Mesendoderm (in vitro differentiated cells): ENCODE results near the gene TIAM1.

ENCODE experiments used
- DNase-seq: peaks from one replicate; pipeline ENCODE4 v3.0.0; 2013
- H2AK5ac ChIP-seq: 2 replicates; pipeline ENCODE4 v1.6.1; 2013; ENCODE audit warnings: low read length, inconsistent platforms
- H2BK120ac ChIP-seq: 2 replicates; pipeline ENCODE4 v1.6.1; 2013; ENCODE audit warnings: low read depth, mild to moderate bottlenecking, low read length, moderate library complexity, mixed read lengths
- H2BK15ac ChIP-seq: replicated peaks from 2 replicates; pipeline ENCODE4 v1.6.1; 2013; ENCODE audit warnings: low read depth, mild to moderate bottlenecking, moderate library complexity
- H2BK5ac ChIP-seq: 2 replicates; pipeline ENCODE4 v1.6.1; 2013; ENCODE audit warnings: low read length, inconsistent platforms
- H3K18ac ChIP-seq: 2 replicates; pipeline ENCODE4 v1.6.1; 2013; ENCODE audit warnings: mild to moderate bottlenecking, low read length, mixed read lengths
- H3K23ac ChIP-seq: one replicate; pipeline ENCODE4 v1.6.1; 2013; ENCODE audit warnings: low read length
- H3K27ac ChIP-seq: 2 replicates; pipeline ENCODE4 v1.5.1; 2013; ENCODE audit warnings: low read depth, mild to moderate bottlenecking, inconsistent platforms, low read length, moderate library complexity
- H3K27me3 ChIP-seq: 2 replicates; pipeline ENCODE4 v1.6.1; 2013; ENCODE audit warnings: low read length, control low read depth, mild to moderate bottlenecking, inconsistent platforms; ENCODE audit not compliant: insufficient read depth, poor library complexity
- H3K36me3 ChIP-seq: 2 replicates; pipeline ENCODE4 v1.6.1; 2013; ENCODE audit warnings: low read length, inconsistent platforms; ENCODE audit not compliant: control insufficient read depth, insufficient read depth
- H3K4ac ChIP-seq: one replicate; pipeline ENCODE4 v1.6.1; 2013; ENCODE audit warnings: low read depth, mild to moderate bottlenecking, low read length, moderate library complexity
- H3K4me1 ChIP-seq: 2 replicates; pipeline ENCODE4 v1.6.1; 2013; ENCODE audit warnings: low read depth, low read length, inconsistent platforms; ENCODE audit not compliant: control insufficient read depth
- H3K4me2 ChIP-seq: 2 replicates; pipeline ENCODE4 v1.6.1; 2013; ENCODE audit warnings: low read length
- H3K4me3 ChIP-seq: 2 replicates; pipeline ENCODE4 v1.5.1; 2013; ENCODE audit warnings: mild to moderate bottlenecking, low read length
- H3K56ac ChIP-seq: one replicate; pipeline ENCODE4 v1.6.1; 2013; ENCODE audit warnings: low read length
- H3K79me1 ChIP-seq: 2 replicates; pipeline ENCODE4 v1.6.1; 2013; ENCODE audit warnings: low read length, inconsistent platforms
- H3K79me2 ChIP-seq: 2 replicates; pipeline ENCODE4 v1.6.1; 2013; ENCODE audit warnings: mild to moderate bottlenecking, low read length; ENCODE audit not compliant: control insufficient read depth, insufficient read depth
- H3K9ac ChIP-seq: 2 replicates; pipeline ENCODE4 v1.6.1; 2013; ENCODE audit warnings: low read length, inconsistent platforms
- H4K5ac ChIP-seq: one replicate; pipeline ENCODE4 v1.6.1; 2013; ENCODE audit warnings: low read length
- H4K8ac ChIP-seq: one replicate; pipeline ENCODE4 v1.6.1; 2013; ENCODE audit warnings: low read depth, mild to moderate bottlenecking, control low read depth, low read length, moderate library complexity
- WGBS: extraction: QIAGEN DNeasy Blood & Tissue Kit; methylation state at CpG from one replicate; pipeline ENCODE4 v1.1.7; 2013; ENCODE audit warnings: low lambda C conversion rate, missing lambda C conversion rate; ENCODE audit not compliant: insufficient coverage; ENCODE audit errors: extremely low coverage; 5-methylcytosine and 5-hydroxymethylcytosine counted together

Gene TIAM1

DNA sequence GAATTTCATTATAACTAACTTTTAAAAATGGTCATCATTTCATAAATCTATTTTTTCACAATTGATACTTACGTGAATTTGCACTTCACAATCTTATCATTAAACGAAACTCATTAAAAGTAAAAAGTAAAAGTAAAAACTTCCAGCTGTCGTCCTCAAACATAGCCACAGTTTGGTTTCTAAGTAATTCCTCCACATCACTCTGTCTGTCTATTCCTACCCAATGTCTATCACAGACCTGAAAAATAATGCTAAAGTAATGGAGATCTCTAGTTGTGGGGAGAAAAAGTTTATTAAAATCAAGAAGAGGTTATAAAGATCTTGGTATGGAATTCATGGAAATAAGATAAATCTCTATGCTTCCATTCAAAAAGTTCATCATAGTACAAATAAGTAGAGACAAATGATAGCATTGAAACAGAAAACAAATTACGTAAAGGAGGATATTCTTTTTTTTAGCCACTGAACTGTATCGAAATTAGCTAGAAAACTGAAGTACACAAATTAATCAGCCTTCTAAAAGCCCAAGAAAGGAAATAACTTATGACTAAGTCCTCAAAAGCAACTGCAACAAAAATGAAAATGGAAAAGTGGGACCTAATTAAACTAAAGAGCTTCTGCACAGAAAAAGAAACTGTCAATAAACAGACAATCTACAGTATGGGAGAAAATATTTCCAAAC lies 148.6 kb downstream of the TIAM1 start:
- H4K8ac ChIP-seq = no peak overlapping the region
- H3K27me3 ChIP-seq = no peaks in the 10 kb centered on the region
- WGBS = 100% methylated on average over 2 of the region's 5 CpGs
- no peak overlapping the region for H2AK5ac ChIP-seq
- no peak for DNase-seq
- H3K4me3 ChIP-seq = no peak overlapping the region
- H3K56ac ChIP-seq = no peak overlapping the region
- no peak overlapping the region for H3K27ac ChIP-seq
- no peak overlapping the region for H2BK5ac ChIP-seq
- no peak overlapping the region for H4K5ac ChIP-seq
- no peak overlapping the region for H3K23ac ChIP-seq
- no peak overlapping the region for H3K18ac ChIP-seq
- no peak overlapping the region for H3K4me2 ChIP-seq
- no peaks in the 10 kb centered on the region for H3K4me1 ChIP-seq
- H3K4ac ChIP-seq = no peak overlapping the region
- H3K79me1 ChIP-seq = no peaks in the 10 kb centered on the region
- H3K79me2 ChIP-seq = no peaks in the 10 kb centered on the region
- H3K9ac ChIP-seq = no peak overlapping the region
- no peaks in the 10 kb centered on the region for H3K36me3 ChIP-seq
- no peak overlapping the region for H2BK15ac ChIP-seq
- H2BK120ac ChIP-seq = no peak overlapping the region

DNA sequence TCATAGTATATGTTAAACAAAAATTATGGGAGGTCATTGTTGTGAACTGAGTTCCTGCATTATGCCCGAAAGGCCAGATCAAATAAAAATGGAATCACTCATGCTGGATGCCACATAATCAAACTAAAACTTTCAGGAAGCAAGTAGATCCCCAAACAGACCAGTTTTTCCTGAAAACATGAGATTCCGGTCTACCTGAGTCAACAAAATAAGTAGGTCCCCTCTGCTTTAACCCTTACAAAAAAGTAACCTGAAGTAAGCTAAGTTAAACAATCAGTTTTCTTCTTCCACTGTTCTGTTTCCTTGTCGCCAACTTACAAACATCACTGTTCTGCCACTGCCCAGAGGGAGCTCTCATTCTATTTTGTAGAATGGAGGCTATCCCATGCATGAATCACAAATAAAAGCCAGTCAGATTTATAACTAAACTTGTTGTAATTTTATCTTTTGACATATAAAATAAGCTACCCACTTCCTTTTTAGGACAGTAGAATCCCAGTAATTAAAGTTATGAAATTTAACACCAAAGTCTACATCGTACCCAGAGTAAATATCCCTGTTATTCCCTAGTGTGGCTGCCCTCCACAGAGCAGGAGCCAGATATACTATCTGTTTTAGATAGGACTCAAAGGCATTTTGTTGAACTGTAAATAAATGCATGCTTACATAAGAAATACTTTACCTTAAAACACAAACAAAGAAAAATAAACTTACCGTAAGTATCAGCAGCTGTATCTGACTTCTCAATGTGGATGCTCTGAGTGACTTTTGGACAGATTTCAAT lies 149.4 kb downstream of the TIAM1 start:
- no peak overlapping the region for H3K4me3 ChIP-seq
- H3K27ac ChIP-seq = no peak overlapping the region
- no peak overlapping the region for H3K9ac ChIP-seq
- no peak overlapping the region for H3K4me2 ChIP-seq
- no peak overlapping the region for H2BK120ac ChIP-seq
- no peak for DNase-seq
- H2AK5ac ChIP-seq = no peak overlapping the region
- no peak overlapping the region for H2BK5ac ChIP-seq
- no peak overlapping the region for H3K18ac ChIP-seq
- H3K23ac ChIP-seq = no peak overlapping the region
- no peaks in the 10 kb centered on the region for H3K27me3 ChIP-seq
- H3K56ac ChIP-seq = no peak overlapping the region
- no peaks in the 10 kb centered on the region for H3K4me1 ChIP-seq
- H2BK15ac ChIP-seq = no peak overlapping the region
- H3K79me2 ChIP-seq = no peaks in the 10 kb centered on the region
- no CpG with 5 or more reads among the region's 5 CpGs for WGBS
- H3K79me1 ChIP-seq = no peaks in the 10 kb centered on the region
- H3K4ac ChIP-seq = no peak overlapping the region
- H3K36me3 ChIP-seq = no peaks in the 10 kb centered on the region
- no peak overlapping the region for H4K8ac ChIP-seq
- H4K5ac ChIP-seq = no peak overlapping the region

DNA sequence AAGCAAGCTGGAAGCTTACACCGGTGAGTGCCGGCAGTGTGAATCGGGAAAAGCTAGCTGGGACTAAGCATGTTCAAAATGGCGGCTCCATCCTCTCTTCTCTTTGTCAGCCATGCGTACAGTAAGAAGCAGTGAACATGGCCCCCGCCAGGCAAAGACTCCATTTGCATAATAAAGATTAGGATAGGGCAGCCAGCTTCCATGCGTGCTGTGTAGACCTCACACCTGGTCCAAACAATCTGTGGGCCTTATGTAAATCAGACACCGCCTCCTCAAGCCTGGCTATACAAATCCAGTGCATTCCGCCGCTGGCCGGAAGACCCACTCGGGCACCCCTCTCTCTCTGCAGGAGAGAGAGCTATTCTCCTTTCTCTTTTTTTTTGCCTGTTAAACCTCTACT lies 150.3 kb downstream of the TIAM1 start:
- Histone ChIP-seq H2BK5ac (no peak overlapping the region), H2BK120ac (no peak overlapping the region), H4K8ac (no peak overlapping the region), H2BK15ac (no peak overlapping the region), H3K4ac (no peak overlapping the region), H3K4me1 (no peaks in the 10 kb centered on the region), H3K79me1 (no peaks in the 10 kb centered on the region), H3K56ac (no peak overlapping the region), H3K79me2 (no peaks in the 10 kb centered on the region), H3K4me3 (no peak overlapping the region), H3K18ac (no peak overlapping the region), H3K4me2 (no peak overlapping the region), H2AK5ac (no peak overlapping the region), H3K36me3 (no peaks in the 10 kb centered on the region), H3K23ac (no peak overlapping the region), H3K9ac (no peak overlapping the region), H3K27ac (no peak overlapping the region), H3K27me3 (no peaks in the 10 kb centered on the region), H4K5ac (no peak overlapping the region)
- no CpG with 5 or more reads among the region's 12 CpGs for WGBS
- no peak for DNase-seq

DNA sequence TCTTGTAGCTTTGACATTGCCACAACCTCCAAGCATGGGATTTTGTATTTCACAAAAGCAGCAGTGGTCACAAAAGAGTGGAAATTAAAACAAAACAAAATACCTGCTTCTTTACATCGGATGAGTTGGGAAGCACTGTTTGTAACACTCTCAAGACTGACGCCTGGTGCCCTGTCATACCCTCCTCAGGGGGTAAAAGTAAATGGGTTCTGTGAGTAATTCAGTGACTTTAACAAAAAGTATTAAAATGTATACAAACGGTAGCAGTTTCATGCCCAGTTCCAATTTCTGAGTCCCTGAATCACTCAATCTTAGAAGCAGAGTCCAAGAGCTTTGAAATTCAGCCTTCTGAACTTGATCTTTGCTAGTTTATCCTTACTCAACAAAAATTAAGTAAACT lies 152.5 kb downstream of the TIAM1 start:
- Histone ChIP-seq H4K8ac (no peak overlapping the region), H2BK15ac (no peak overlapping the region), H4K5ac (no peak overlapping the region), H3K27ac (no peak overlapping the region), H3K56ac (no peak overlapping the region), H3K4me3 (no peak overlapping the region), H3K27me3 (no peaks in the 10 kb centered on the region), H3K4me2 (no peak overlapping the region), H3K4ac (no peak overlapping the region), H3K79me1 (no peaks in the 10 kb centered on the region), H2BK120ac (no peak overlapping the region), H3K79me2 (no peaks in the 10 kb centered on the region), H3K36me3 (no peaks in the 10 kb centered on the region), H2BK5ac (no peak overlapping the region), H3K23ac (no peak overlapping the region), H3K9ac (no peak overlapping the region), H3K18ac (no peak overlapping the region), H2AK5ac (no peak overlapping the region), H3K4me1 (peaks cover 10% of the 10 kb centered on the region)
- no peak for DNase-seq
- no CpG with 5 or more reads among the region's 3 CpGs for whole genome bisulfite sequencing

DNA sequence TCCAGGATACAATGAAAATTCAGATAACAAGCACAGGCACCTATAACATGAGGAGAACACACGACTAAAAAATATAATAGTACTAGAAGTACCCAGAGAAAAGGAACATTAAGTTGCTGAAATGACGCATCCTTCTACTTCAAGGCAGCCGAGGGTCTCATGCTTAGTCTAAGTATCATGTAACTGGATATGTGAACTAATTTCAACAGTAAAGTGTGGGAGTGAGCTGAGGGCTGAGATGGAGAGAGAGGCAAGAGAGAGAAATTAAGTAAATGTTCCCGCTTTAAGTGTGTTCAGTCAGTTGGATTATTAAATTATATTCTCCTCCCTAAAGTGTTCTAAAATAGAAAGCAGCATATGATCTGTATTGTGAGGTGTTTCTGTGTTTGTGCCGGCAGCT lies 153.5 kb downstream of the TIAM1 start:
- Histone ChIP-seq H3K4me1 (peaks cover 10% of the 10 kb centered on the region), H4K8ac (no peak overlapping the region), H4K5ac (no peak overlapping the region), H3K36me3 (no peaks in the 10 kb centered on the region), H3K56ac (no peak overlapping the region), H3K27me3 (no peaks in the 10 kb centered on the region), H3K4ac (no peak overlapping the region), H3K79me2 (no peaks in the 10 kb centered on the region), H3K23ac (no peak overlapping the region), H3K4me3 (no peak overlapping the region), H2BK15ac (no peak overlapping the region), H2AK5ac (no peak overlapping the region), H2BK120ac (no peak overlapping the region), H3K18ac (no peak overlapping the region), H3K79me1 (no peaks in the 10 kb centered on the region), H2BK5ac (no peak overlapping the region), H3K4me2 (no peak overlapping the region), H3K9ac (no peak overlapping the region), H3K27ac (no peak overlapping the region)
- no CpG with 5 or more reads among the region's 5 CpGs for WGBS
- DNase-seq = no peak
